ENCODE data around the gene HES6.

The HES6 gene

GRCh38 chr2:238241970-238242369 lies 2.1 kb upstream of the HES6 start:
- no peak for DNase-seq

DNA sequence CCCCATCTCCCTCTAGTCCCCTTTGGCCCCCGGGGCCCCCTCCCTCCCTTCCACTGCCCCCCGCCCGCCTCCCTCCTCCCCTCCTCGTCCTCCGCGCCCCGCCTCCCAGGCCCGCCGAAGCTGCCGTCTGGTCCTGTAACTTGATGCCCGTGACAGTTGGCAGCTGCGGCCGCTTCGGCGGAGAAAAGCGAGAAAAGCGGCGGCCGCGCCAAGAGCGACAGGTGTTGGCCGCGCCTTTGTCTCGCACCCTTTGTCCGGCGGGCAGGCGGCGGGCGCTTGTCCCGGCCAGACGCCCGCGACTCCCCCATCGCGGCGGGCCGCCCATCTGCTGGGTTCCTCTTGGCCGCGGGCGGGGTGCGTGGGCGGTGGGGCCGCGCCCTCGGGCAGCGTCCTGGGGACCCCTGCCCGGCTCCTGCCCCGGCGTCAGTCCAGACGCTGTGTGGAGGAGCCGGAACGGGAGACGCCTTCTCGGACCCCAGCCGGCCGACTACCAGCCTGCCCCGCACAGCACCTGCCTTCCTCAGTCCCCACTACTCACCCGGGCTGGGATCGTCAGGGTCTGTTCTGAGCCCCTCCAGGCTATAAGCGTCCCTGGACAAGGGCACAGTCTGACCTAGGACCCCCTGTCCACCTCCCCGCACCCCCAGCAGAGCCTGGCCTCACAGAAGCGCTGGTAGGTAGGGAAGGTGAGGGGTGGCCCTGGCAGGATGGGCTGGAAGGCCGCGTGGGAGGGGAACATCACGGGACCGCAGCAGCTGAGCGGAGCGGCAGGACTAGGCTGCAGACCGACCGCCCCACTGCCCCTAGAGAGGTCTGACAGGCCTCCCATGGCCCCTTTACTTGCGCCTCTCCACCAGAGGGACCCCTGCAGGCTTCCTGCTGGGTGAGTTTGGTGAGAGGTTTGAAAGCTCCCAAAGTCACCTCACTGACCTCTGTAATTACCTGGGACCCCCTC lies 1.2 kb upstream of the HES6 start:
- peak; percentile 91 for DNase-seq
- peaks cover 7% of the 10 kb centered on the region for H3K27me3 ChIP-seq (ENCODE audit: insufficient read depth, low read length, poor library complexity)
- no peak overlapping the region for H2BK120ac ChIP-seq (ENCODE audit: low read depth, low read length)
- H4K5ac ChIP-seq (ENCODE audit: low read length) = no peak overlapping the region
- no peaks in the 10 kb centered on the region for H3K36me3 ChIP-seq (ENCODE audit: control insufficient read depth, insufficient read depth, low read length)
- no peak overlapping the region for H2BK5ac ChIP-seq (ENCODE audit: low read length)
- H3K4me3 ChIP-seq (ENCODE audit: low read length) = no peak overlapping the region
- peak overlapping the region; percentile 44 for H3K18ac ChIP-seq (ENCODE audit: low read length)
- H2BK15ac ChIP-seq (replicated peaks; ENCODE audit: low read depth) = no peak overlapping the region
- no peak overlapping the region for H2AK5ac ChIP-seq (ENCODE audit: low read length)
- no peak overlapping the region for H3K4ac ChIP-seq (ENCODE audit: low read depth, low read length)
- H3K79me2 ChIP-seq (ENCODE audit: control insufficient read depth, insufficient read depth, low read length) = no peaks in the 10 kb centered on the region
- H3K4me2 ChIP-seq (ENCODE audit: low read length) = peak overlapping the region; percentile 31
- H3K27ac ChIP-seq (ENCODE audit: low read depth, low read length) = peak overlapping the region; percentile 34
- H4K8ac ChIP-seq (ENCODE audit: low read depth, low read length) = no peak overlapping the region
- no peaks in the 10 kb centered on the region for H3K79me1 ChIP-seq (ENCODE audit: low read length)
- H3K23ac ChIP-seq (ENCODE audit: low read length) = no peak overlapping the region
- H3K9ac ChIP-seq (ENCODE audit: low read length) = peak overlapping the region; percentile 32
- peak overlapping the region; percentile 84 for H3K56ac ChIP-seq (ENCODE audit: low read length)
- no peaks in the 10 kb centered on the region for H3K4me1 ChIP-seq (ENCODE audit: control insufficient read depth, low read depth, low read length)
- no CpG with 5 or more reads among the region's 71 CpGs for whole genome bisulfite sequencing (ENCODE audit: extremely low coverage, insufficient coverage, low lambda C conversion rate)

More at GRCh38 chr2:238241970-238242369, 2.1 kb upstream of the HES6 start:
- Histone ChIP-seq H3K36me3 (ENCODE audit: control insufficient read depth, insufficient read depth, low read length) (no peaks in the 10 kb centered on the region), H2BK5ac (ENCODE audit: low read length) (no peak overlapping the region), H3K4me3 (ENCODE audit: low read length) (no peak overlapping the region), H3K4me1 (ENCODE audit: control insufficient read depth, low read depth, low read length) (no peaks in the 10 kb centered on the region), H3K27ac (ENCODE audit: low read depth, low read length) (no peak overlapping the region), H3K23ac (ENCODE audit: low read length) (no peak overlapping the region), H2AK5ac (ENCODE audit: low read length) (no peak overlapping the region), H3K4ac (ENCODE audit: low read depth, low read length) (no peak overlapping the region), H3K79me1 (ENCODE audit: low read length) (no peaks in the 10 kb centered on the region), H3K18ac (ENCODE audit: low read length) (no peak overlapping the region), H3K79me2 (ENCODE audit: control insufficient read depth, insufficient read depth, low read length) (no peaks in the 10 kb centered on the region), H3K27me3 (ENCODE audit: insufficient read depth, low read length, poor library complexity) (peaks cover 5% of the 10 kb centered on the region), H4K8ac (ENCODE audit: low read depth, low read length) (no peak overlapping the region), H3K9ac (ENCODE audit: low read length) (no peak overlapping the region), H2BK120ac (ENCODE audit: low read depth, low read length) (no peak overlapping the region), H3K56ac (ENCODE audit: low read length) (no peak overlapping the region), H4K5ac (ENCODE audit: low read length) (no peak overlapping the region), H3K4me2 (ENCODE audit: low read length) (no peak overlapping the region), H2BK15ac (replicated peaks; ENCODE audit: low read depth) (no peak overlapping the region)
- no CpG with 5 or more reads among the region's 2 CpGs for WGBS (ENCODE audit: extremely low coverage, insufficient coverage, low lambda C conversion rate)

DNA sequence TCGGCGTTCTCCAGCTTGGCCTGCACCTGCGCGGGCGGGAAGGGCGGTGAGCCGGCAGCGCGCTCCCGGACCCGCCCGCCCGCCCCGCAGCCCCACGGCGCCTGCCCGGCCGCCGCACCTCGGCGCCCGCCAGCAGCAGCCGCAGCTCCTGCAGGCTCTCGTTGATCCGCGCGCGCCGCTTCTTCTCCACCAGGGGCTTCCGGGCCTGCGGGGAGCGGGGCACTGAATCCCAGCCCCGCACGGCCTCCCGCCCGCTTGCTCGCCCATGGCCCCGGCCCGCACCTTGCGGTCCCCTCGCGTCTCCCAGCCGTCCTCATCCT lies 335 bp downstream of the HES6 start:
- peak overlapping the region; percentile 93 for H3K56ac ChIP-seq (ENCODE audit: low read length)
- H3K4me1 ChIP-seq (ENCODE audit: control insufficient read depth, low read depth, low read length) = no peaks in the 10 kb centered on the region
- no peak overlapping the region for H4K8ac ChIP-seq (ENCODE audit: low read depth, low read length)
- no peak overlapping the region for H2BK5ac ChIP-seq (ENCODE audit: low read length)
- peak overlapping the region; percentile 77 for H3K27ac ChIP-seq (ENCODE audit: low read depth, low read length)
- H3K4me3 ChIP-seq (ENCODE audit: low read length) = peak overlapping the region; percentile 69
- H2BK15ac ChIP-seq (replicated peaks; ENCODE audit: low read depth) = no peak overlapping the region
- H3K36me3 ChIP-seq (ENCODE audit: control insufficient read depth, insufficient read depth, low read length) = no peaks in the 10 kb centered on the region
- H2BK120ac ChIP-seq (ENCODE audit: low read depth, low read length) = peak overlapping the region; percentile 7
- peaks cover 7% of the 10 kb centered on the region for H3K27me3 ChIP-seq (ENCODE audit: insufficient read depth, low read length, poor library complexity)
- no peaks in the 10 kb centered on the region for H3K79me2 ChIP-seq (ENCODE audit: control insufficient read depth, insufficient read depth, low read length)
- H3K79me1 ChIP-seq (ENCODE audit: low read length) = no peaks in the 10 kb centered on the region
- H3K4me2 ChIP-seq (ENCODE audit: low read length) = peak overlapping the region; percentile 75
- H4K5ac ChIP-seq (ENCODE audit: low read length) = no peak overlapping the region
- H3K9ac ChIP-seq (ENCODE audit: low read length) = peak overlapping the region; percentile 91
- WGBS (ENCODE audit: extremely low coverage, insufficient coverage, low lambda C conversion rate) = no CpG with 5 or more reads among the region's 43 CpGs
- peak overlapping the region; percentile 66 for H3K23ac ChIP-seq (ENCODE audit: low read length)
- H3K18ac ChIP-seq (ENCODE audit: low read length) = peak overlapping the region; percentile 81
- H2AK5ac ChIP-seq (ENCODE audit: low read length) = no peak overlapping the region
- DNase-seq = no peak
- no peak overlapping the region for H3K4ac ChIP-seq (ENCODE audit: low read depth, low read length)

- H3K79me1 ChIP-seq (ENCODE audit: low read length) = no peaks in the 10 kb centered on the region
- peak; percentile 52 for DNase-seq
- H3K27me3 ChIP-seq (ENCODE audit: insufficient read depth, low read length, poor library complexity) = peaks cover 7% of the 10 kb centered on the region
- H2BK15ac ChIP-seq (replicated peaks; ENCODE audit: low read depth) = no peak overlapping the region
- no peaks in the 10 kb centered on the region for H3K4me1 ChIP-seq (ENCODE audit: control insufficient read depth, low read depth, low read length)
- H3K9ac ChIP-seq (ENCODE audit: low read length) = peak overlapping the region; percentile 45
- H3K27ac ChIP-seq (ENCODE audit: low read depth, low read length) = no peak overlapping the region
- no CpG with 5 or more reads among the region's 75 CpGs for WGBS (ENCODE audit: extremely low coverage, insufficient coverage, low lambda C conversion rate)
- peak overlapping the region; percentile 45 for H3K56ac ChIP-seq (ENCODE audit: low read length)
- peak overlapping the region; percentile 27 for H3K4me2 ChIP-seq (ENCODE audit: low read length)
- no peak overlapping the region for H3K23ac ChIP-seq (ENCODE audit: low read length)
- H3K36me3 ChIP-seq (ENCODE audit: control insufficient read depth, insufficient read depth, low read length) = no peaks in the 10 kb centered on the region
- peak overlapping the region; percentile 81 for H3K18ac ChIP-seq (ENCODE audit: low read length)
- no peak overlapping the region for H4K5ac ChIP-seq (ENCODE audit: low read length)
- no peak overlapping the region for H2AK5ac ChIP-seq (ENCODE audit: low read length)
- no peak overlapping the region for H3K4me3 ChIP-seq (ENCODE audit: low read length)
- no peak overlapping the region for H2BK120ac ChIP-seq (ENCODE audit: low read depth, low read length)
- no peak overlapping the region for H4K8ac ChIP-seq (ENCODE audit: low read depth, low read length)
- no peak overlapping the region for H3K4ac ChIP-seq (ENCODE audit: low read depth, low read length)
- H2BK5ac ChIP-seq (ENCODE audit: low read length) = no peak overlapping the region
- H3K79me2 ChIP-seq (ENCODE audit: control insufficient read depth, insufficient read depth, low read length) = no peaks in the 10 kb centered on the region
Measured at GRCh38 chr2:238238766-238239542, 884 bp downstream of the HES6 start.

DNA sequence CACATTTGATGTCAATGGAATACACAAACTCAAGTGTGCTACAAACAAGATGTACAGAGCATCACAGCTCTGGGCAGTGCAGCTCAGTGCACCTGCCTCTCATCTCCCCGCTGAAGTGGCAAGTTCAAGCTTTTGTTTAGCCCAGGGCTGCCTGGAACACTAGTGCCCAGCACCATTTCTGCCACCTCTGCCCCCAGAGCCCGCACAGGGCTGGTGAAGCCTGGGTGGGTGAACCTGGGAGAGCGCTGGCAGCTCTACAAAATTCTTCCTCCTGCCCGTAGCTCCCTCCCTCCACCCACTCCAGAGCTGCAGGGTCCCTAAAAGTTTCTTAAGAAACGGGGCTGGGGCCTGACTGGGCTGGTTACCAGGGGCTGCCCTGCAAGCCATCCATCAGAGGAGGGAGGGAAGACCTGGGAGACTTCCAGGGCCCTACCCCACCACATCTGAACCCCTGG lies 1.5 kb downstream of the HES6 start:
- H3K27ac ChIP-seq (ENCODE audit: low read depth, low read length) = no peak overlapping the region
- H3K4ac ChIP-seq (ENCODE audit: low read depth, low read length) = no peak overlapping the region
- H3K79me2 ChIP-seq (ENCODE audit: control insufficient read depth, insufficient read depth, low read length) = no peaks in the 10 kb centered on the region
- H2BK120ac ChIP-seq (ENCODE audit: low read depth, low read length) = no peak overlapping the region
- no peak overlapping the region for H3K4me2 ChIP-seq (ENCODE audit: low read length)
- H2BK5ac ChIP-seq (ENCODE audit: low read length) = no peak overlapping the region
- peaks cover 7% of the 10 kb centered on the region for H3K27me3 ChIP-seq (ENCODE audit: insufficient read depth, low read length, poor library complexity)
- DNase-seq = no peak
- no peaks in the 10 kb centered on the region for H3K4me1 ChIP-seq (ENCODE audit: control insufficient read depth, low read depth, low read length)
- H3K23ac ChIP-seq (ENCODE audit: low read length) = no peak overlapping the region
- H2BK15ac ChIP-seq (replicated peaks; ENCODE audit: low read depth) = no peak overlapping the region
- H3K18ac ChIP-seq (ENCODE audit: low read length) = no peak overlapping the region
- no peak overlapping the region for H4K5ac ChIP-seq (ENCODE audit: low read length)
- no peaks in the 10 kb centered on the region for H3K36me3 ChIP-seq (ENCODE audit: control insufficient read depth, insufficient read depth, low read length)
- H4K8ac ChIP-seq (ENCODE audit: low read depth, low read length) = no peak overlapping the region
- no peak overlapping the region for H2AK5ac ChIP-seq (ENCODE audit: low read length)
- H3K79me1 ChIP-seq (ENCODE audit: low read length) = no peaks in the 10 kb centered on the region
- no peak overlapping the region for H3K4me3 ChIP-seq (ENCODE audit: low read length)
- WGBS (ENCODE audit: extremely low coverage, insufficient coverage, low lambda C conversion rate) = no CpG with 5 or more reads among the region's 5 CpGs
- H3K56ac ChIP-seq (ENCODE audit: low read length) = no peak overlapping the region
- no peak overlapping the region for H3K9ac ChIP-seq (ENCODE audit: low read length)
